Tibial nerve (tissue), 4 donors: ENCODE results near the gene ITGA2. TPM values are rescaled to one million over a fixed set of nuclear protein-coding genes. Genes with fewer than 3 reads are reported as not detected.

Experiments
- DNase-seq, 2 donors: peaks; one replicate each; pipeline ENCODE4 v3.0.0-alpha.2; 2019; ENCODE audit warnings: low spot score in 2 of 2
- H3K27ac ChIP-seq, 4 donors: fragments of 200-600 bp; sonication (generic) in 3 of 4; one replicate each; pipeline ENCODE4 v1.5.1; 2017 to 2019; ENCODE audit warnings: mild to moderate bottlenecking in 1 of 4
- H3K27me3 ChIP-seq, 2 donors: fragments of 200-600 bp; sonication (generic) in 1 of 2; one replicate each; pipeline versions ENCODE4 v1.5.1 to v1.6.0; 2017 to 2019
- H3K36me3 ChIP-seq, 3 donors: fragments of 200-600 bp; sonication (generic); one replicate each; pipeline ENCODE4 v1.5.1; 2018 to 2019
- H3K4me1 ChIP-seq, 4 donors: fragments of 200-600 bp; sonication (generic) in 3 of 4; one replicate each; pipeline ENCODE4 v1.5.1; 2017 to 2019
- H3K4me3 ChIP-seq, 4 donors: fragments of 200-600 bp; sonication (generic) in 3 of 4; one replicate each; pipeline ENCODE4 v1.5.1; 2017 to 2019; ENCODE audit warnings: mild to moderate bottlenecking in 1 of 4, moderate library complexity in 1 of 4
- H3K9me3 ChIP-seq, 4 donors: fragments of 200-600 bp; sonication (generic) in 3 of 4; one replicate each; pipeline ENCODE4 v1.5.1; 2017 to 2019
- CTCF ChIP-seq, 5 experiments: fragments of 200-600 bp in 3 of 5; fragments of 450-650 bp in 2 of 5; sonication (generic) in 3 of 5; IDR thresholded peaks; one replicate each; pipeline ENCODE4 v1.5.1; 2016 to 2019; ENCODE audit warnings: antibody characterized with exemption in 5 of 5, mild to moderate bottlenecking in 3 of 5, moderate library complexity in 2 of 5
- EP300 ChIP-seq, 2 donors: sonication (generic); formaldehyde crosslinking; IDR thresholded peaks; one replicate each; pipeline ENCODE4 v1.6.1; 2017; ENCODE audit warnings: antibody characterized with exemption in 2 of 2, mild to moderate bottlenecking in 1 of 2
- POLR2A ChIP-seq, 2 donors: fragments of 450-650 bp; IDR thresholded peaks; one replicate each; pipeline ENCODE4 v1.6.1; 2017; ENCODE audit warnings: antibody characterized with exemption in 2 of 2, mild to moderate bottlenecking in 2 of 2, moderate library complexity in 2 of 2
- WGBS, 2 donors: methylation state at CpG; one replicate each; pipeline ENCODE4 v1.1.5; 2018; 5-methylcytosine and 5-hydroxymethylcytosine counted together
- total RNA-seq, 4 donors: library from RNA; depleted of rRNA; stranded (reverse); fragments of >200 nt; gene quantifications; one replicate each; pipeline ENCODE4 v1.1.0, GENCODE V29; 2016

ITGA2 gene
- total RNA-seq, 4 donors from 2014 or later: 3.7 to 6.1 (median 5.4) TPM

GRCh38 chr5:53068291-53068836 is 79.2 kb downstream of the ITGA2 start:
- 83 to 85% methylated on average over 4 of the region's 4 CpGs for WGBS, 2 donors
- no peak for TF ChIP-seq EP300 (IDR thresholded peaks at IDR 0.05)
- TF ChIP-seq CTCF (IDR thresholded peaks at IDR 0.05): no peak
- no peak for TF ChIP-seq POLR2A (IDR thresholded peaks at IDR 0.05)
- no peak overlapping the region for H3K27ac ChIP-seq
- no peaks in the 10 kb centered on the region for H3K9me3 ChIP-seq
- H3K27me3 ChIP-seq: no peaks in the 10 kb centered on the region
- H3K36me3 ChIP-seq: no peaks in the 10 kb centered on the region
- DNase-seq: no peak
- no peak overlapping the region for H3K4me3 ChIP-seq
- peaks cover 0 to 18% (median 3%) of the 10 kb centered on the region in 4 donors for H3K4me1 ChIP-seq

GRCh38 chr5:53069626-53070025 is 80.5 kb downstream of the ITGA2 start:
- TF ChIP-seq CTCF (IDR thresholded peaks at IDR 0.05) (no peak), POLR2A (IDR thresholded peaks at IDR 0.05) (no peak), EP300 (IDR thresholded peaks at IDR 0.05) (no peak)
- H3K27ac ChIP-seq: no peak overlapping the region
- DNase-seq: no peak
- H3K9me3 ChIP-seq: no peaks in the 10 kb centered on the region
- H3K27me3 ChIP-seq: no peaks in the 10 kb centered on the region
- H3K4me3 ChIP-seq: no peak overlapping the region
- H3K4me1 ChIP-seq: peaks cover 0 to 17% (median 3%) of the 10 kb centered on the region in 4 donors
- no peaks in the 10 kb centered on the region for H3K36me3 ChIP-seq
- WGBS, 2 donors: 86 to 90% methylated on average over 5 of the region's 5 CpGs

- Histone ChIP-seq H3K4me1 (peaks cover 0 to 22% (median 3%) of the 10 kb centered on the region in 4 donors), H3K9me3 (no peaks in the 10 kb centered on the region), H3K27me3 (no peaks in the 10 kb centered on the region), H3K27ac (peak overlapping the region in 1 of 4 donors; percentile 45), H3K4me3 (no peak overlapping the region), H3K36me3 (peaks cover 0 to 10% (median 7%) of the 10 kb centered on the region in 3 donors)
- no peak for TF ChIP-seq POLR2A (IDR thresholded peaks at IDR 0.05)
- TF ChIP-seq CTCF (IDR thresholded peaks at IDR 0.05): no peak
- TF ChIP-seq EP300 (IDR thresholded peaks at IDR 0.05): no peak
- 53 to 64% methylated on average over 2 of the region's 2 CpGs for WGBS, 2 donors
- DNase-seq: no peak
Observed at GRCh38 chr5:53071298-53071697, 82.1 kb downstream of the ITGA2 start.

GRCh38 chr5:53071738-53072137 is 82.6 kb downstream of the ITGA2 start:
- peaks cover 0 to 10% (median 7%) of the 10 kb centered on the region in 3 donors for H3K36me3 ChIP-seq
- no peak for DNase-seq
- no peaks in the 10 kb centered on the region for H3K9me3 ChIP-seq
- 37 to 52% methylated on average over 2 of the region's 2 CpGs for WGBS, 2 donors
- no peak overlapping the region for H3K4me3 ChIP-seq
- TF ChIP-seq EP300 (IDR thresholded peaks at IDR 0.05) (no peak), CTCF (IDR thresholded peaks at IDR 0.05) (no peak), POLR2A (IDR thresholded peaks at IDR 0.05) (no peak)
- H3K27ac ChIP-seq: peak overlapping the region in 1 of 4 donors; percentile 45
- H3K27me3 ChIP-seq: no peaks in the 10 kb centered on the region
- peaks cover 0 to 22% (median 3%) of the 10 kb centered on the region in 4 donors for H3K4me1 ChIP-seq

GRCh38 chr5:53073348-53073747 is 84.2 kb downstream of the ITGA2 start:
- Histone ChIP-seq H3K9me3 (no peaks in the 10 kb centered on the region), H3K27me3 (no peaks in the 10 kb centered on the region), H3K4me1 (peaks cover 0 to 22% (median 3%) of the 10 kb centered on the region in 4 donors), H3K27ac (no peak overlapping the region), H3K36me3 (peaks cover 0 to 10% (median 7%) of the 10 kb centered on the region in 3 donors), H3K4me3 (no peak overlapping the region)
- WGBS, 2 donors: 30 to 44% methylated on average over 2 of the region's 2 CpGs
- no peak for DNase-seq
- TF ChIP-seq EP300 (IDR thresholded peaks at IDR 0.05) (no peak), POLR2A (IDR thresholded peaks at IDR 0.05) (no peak), CTCF (IDR thresholded peaks at IDR 0.05) (no peak)
